Liver (tissue), 9 donors: ENCODE results near the gene LRIG1. TPM values are rescaled to one million over a fixed set of nuclear protein-coding genes. Genes with fewer than 3 reads are reported as not detected.

ENCODE experiments used
- DNase-seq: peaks from one replicate; pipeline ENCODE4 v3.0.0-alpha.2; 2017; ENCODE audit warnings: low spot score
- H3K27ac ChIP-seq, 2 donors: one replicate each; pipeline ENCODE4 v1.7.0; 2013; ENCODE audit warnings: inconsistent platforms in 2 of 2, low read length in 2 of 2, control low read depth in 1 of 2, low read depth in 1 of 2, mild to moderate bottlenecking in 1 of 2
- H3K27me3 ChIP-seq, 4 donors: one replicate each; pipeline versions ENCODE4 v1.6.1 to v1.7.0; 2013; ENCODE audit warnings: low read length in 3 of 4, inconsistent platforms in 1 of 4, mild to moderate bottlenecking in 1 of 4, moderate library complexity in 1 of 4; ENCODE audit not compliant: control insufficient read depth in 4 of 4, insufficient read depth in 4 of 4
- H3K36me3 ChIP-seq, 4 donors: one replicate each; pipeline versions ENCODE4 v1.6.1 to v1.7.0; 2013; ENCODE audit warnings: low read length in 3 of 4, mild to moderate bottlenecking in 3 of 4, low read depth in 1 of 4, moderate library complexity in 1 of 4; ENCODE audit not compliant: control insufficient read depth in 4 of 4, insufficient read depth in 3 of 4
- H3K4me1 ChIP-seq, 4 donors: one replicate each; pipeline versions ENCODE4 v1.6.1 to v1.7.0; 2013; ENCODE audit warnings: low read length in 3 of 4, mild to moderate bottlenecking in 3 of 4, moderate library complexity in 1 of 4; ENCODE audit not compliant: control insufficient read depth in 4 of 4, insufficient read depth in 4 of 4
- H3K4me3 ChIP-seq, 3 donors: one replicate each; pipeline versions ENCODE4 v1.6.1 to v1.7.0; 2013; ENCODE audit warnings: low read length in 3 of 3, control low read depth in 1 of 3, low read depth in 1 of 3, mild to moderate bottlenecking in 1 of 3
- H3K9ac ChIP-seq, 2 donors: one replicate each; pipeline ENCODE4 v1.7.0; 2013; ENCODE audit warnings: low read length in 2 of 2, mild to moderate bottlenecking in 2 of 2, moderate library complexity in 2 of 2, control low read depth in 1 of 2, low read depth in 1 of 2
- H3K9me3 ChIP-seq, 4 donors: one replicate each; pipeline versions ENCODE4 v1.6.1 to v1.7.0; 2013; ENCODE audit warnings: low read length in 3 of 4; ENCODE audit not compliant: control insufficient read depth in 4 of 4
- EGR1 ChIP-seq, 2 donors: IDR thresholded peaks; 2 replicates each; pipeline ENCODE4 v1.6.1; 2016 to 2018; ENCODE audit warnings: antibody characterized with exemption in 2 of 2, low read depth in 2 of 2
- FOXA1 ChIP-seq: IDR thresholded peaks from 2 replicates; pipeline ENCODE4 v1.6.1; 2016; ENCODE audit warnings: antibody characterized with exemption
- GABPA ChIP-seq, 2 donors: IDR thresholded peaks in 1 of 2; conservative IDR thresholded peaks in 1 of 2; 2 replicates each; pipeline ENCODE4 v1.6.1; 2016; ENCODE audit warnings: antibody characterized with exemption in 2 of 2, mild to moderate bottlenecking in 1 of 2, moderate library complexity in 1 of 2
- HNF4A ChIP-seq, 2 donors: conservative IDR thresholded peaks; 2 replicates each; pipeline ENCODE4 v1.6.1; 2016; ENCODE audit warnings: antibody characterized with exemption in 2 of 2, mild to moderate bottlenecking in 2 of 2
- HNF4G ChIP-seq: IDR thresholded peaks from 2 replicates; pipeline ENCODE4 v1.6.1; 2016; ENCODE audit warnings: antibody characterized with exemption
- JUND ChIP-seq, 2 donors: IDR thresholded peaks; 2 replicates each; pipeline ENCODE4 v1.6.1; 2016; ENCODE audit warnings: antibody characterized with exemption in 2 of 2
- NR2F2 ChIP-seq: IDR thresholded peaks from 2 replicates; pipeline ENCODE4 v1.6.1; 2016; ENCODE audit warnings: antibody characterized with exemption
- RAD21 ChIP-seq, 2 donors: IDR thresholded peaks; 2 replicates each; pipeline ENCODE4 v1.6.1; 2016; ENCODE audit warnings: antibody characterized with exemption in 2 of 2, mild to moderate bottlenecking in 2 of 2
- RXRA ChIP-seq, 2 donors: IDR thresholded peaks; 2 replicates each; pipeline ENCODE4 v1.6.1; 2017 to 2018; ENCODE audit warnings: antibody characterized with exemption in 2 of 2, mild to moderate bottlenecking in 1 of 2
- TAF1 ChIP-seq: conservative IDR thresholded peaks from 2 replicates; pipeline ENCODE4 v1.6.1; 2016; ENCODE audit warnings: antibody characterized with exemption, mild to moderate bottlenecking
- YY1 ChIP-seq: IDR thresholded peaks from 2 replicates; pipeline ENCODE4 v1.6.1; 2016; ENCODE audit warnings: antibody characterized with exemption, mild to moderate bottlenecking
- WGBS: extraction: QIAGEN DNeasy Blood & Tissue Kit; methylation state at CpG from one replicate; pipeline ENCODE4 v1.1.7; 2013; 5-methylcytosine and 5-hydroxymethylcytosine counted together
- polyA plus RNA-seq, 2 donors: library from polyadenylated mRNA; stranded (reverse) in 1 of 2; unstranded in 1 of 2; fragments of 200-250 nt in 1 of 2; fragments of >200 nt in 1 of 2; fragmentation: Nextera tagmentation in 1 of 2; extraction: Ambion mirVana in 1 of 2; gene quantifications; one replicate each; pipeline versions ENCODE4 v1.2.1 to v1.2.3, GENCODE V29; 2013 to 2015
- total RNA-seq, 2 donors: library from RNA; depleted of rRNA; stranded (reverse); fragments of >200 nt; gene quantifications; one replicate each; pipeline ENCODE4 v1.2.3, GENCODE V29; 2014
- TF ChIP-seq, protein P1 (sequence below): IDR thresholded peaks from 2 replicates; pipeline ENCODE4 v1.6.1; 2016; ENCODE audit warnings: antibody characterized with exemption
- TF ChIP-seq, protein P2 (sequence below): IDR thresholded peaks from 2 replicates; pipeline ENCODE4 v1.6.1; 2016; ENCODE audit warnings: antibody characterized with exemption
- TF ChIP-seq, protein P3 (sequence below): fragments of 150-350 bp; IDR thresholded peaks from 2 replicates; pipeline ENCODE4 v1.5.1; 2017; ENCODE audit warnings: improper control_type of control experiment, low read depth, low read length; ENCODE audit not compliant: missing input control
- TF ChIP-seq, protein P4 (sequence below): IDR thresholded peaks from 2 replicates; pipeline ENCODE4 v1.6.1; 2016; ENCODE audit warnings: antibody characterized with exemption
- donor health status: healthy.
- donor health status: healthy.
- donor health status: healthy.
- donor health status: healthy.
- donor health status: healthy.

Gene LRIG1
- total and polyA plus RNA-seq, 4 donors: 9.4 to 48.9 (median 12.9) TPM

DNA sequence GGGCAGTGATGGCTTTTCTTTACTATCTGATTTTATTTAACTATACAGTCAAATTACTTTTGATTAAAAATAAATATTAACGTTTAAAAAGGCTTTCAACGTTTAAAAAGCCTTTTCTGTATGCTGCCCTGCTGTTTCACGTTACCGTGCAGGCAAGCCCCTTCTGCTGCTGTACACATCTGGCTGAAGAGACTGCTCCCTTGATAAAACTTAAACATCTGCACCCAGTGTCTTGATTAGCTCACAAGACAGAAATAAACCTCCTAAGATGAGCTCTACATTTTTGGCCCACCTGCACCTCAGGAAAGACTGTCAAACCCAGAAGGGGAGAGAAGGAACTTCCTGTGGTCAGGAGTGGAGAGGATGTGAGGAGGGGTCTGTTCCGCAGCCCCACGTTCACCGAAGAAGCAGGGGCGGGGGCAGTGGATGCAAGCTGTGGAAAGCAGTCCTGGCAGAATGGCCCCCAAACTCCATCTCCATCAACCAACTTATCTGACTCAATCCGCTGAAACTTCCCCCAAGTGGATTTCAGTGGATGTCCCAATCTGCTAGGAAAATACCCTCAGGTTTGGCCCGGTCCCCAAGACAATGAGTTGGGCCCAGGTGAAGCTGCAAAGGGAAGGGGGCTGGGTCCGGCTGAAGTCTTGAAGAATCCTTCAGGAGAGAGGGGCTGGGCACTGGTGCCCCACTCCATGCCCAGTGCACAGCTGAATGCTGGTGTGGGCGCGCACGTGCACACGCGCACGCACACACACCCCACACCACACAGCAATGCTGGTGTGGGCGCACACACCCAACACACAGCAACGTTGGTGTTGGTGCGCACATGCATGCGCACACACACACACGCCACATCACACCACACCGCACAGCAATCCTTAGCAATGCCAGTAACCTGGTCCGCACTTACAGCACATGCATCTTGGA is 88.6 kb downstream of the LRIG1 start:
- no peak overlapping the region for H3K27ac ChIP-seq
- H3K9me3 ChIP-seq: no peaks in the 10 kb centered on the region

DNA sequence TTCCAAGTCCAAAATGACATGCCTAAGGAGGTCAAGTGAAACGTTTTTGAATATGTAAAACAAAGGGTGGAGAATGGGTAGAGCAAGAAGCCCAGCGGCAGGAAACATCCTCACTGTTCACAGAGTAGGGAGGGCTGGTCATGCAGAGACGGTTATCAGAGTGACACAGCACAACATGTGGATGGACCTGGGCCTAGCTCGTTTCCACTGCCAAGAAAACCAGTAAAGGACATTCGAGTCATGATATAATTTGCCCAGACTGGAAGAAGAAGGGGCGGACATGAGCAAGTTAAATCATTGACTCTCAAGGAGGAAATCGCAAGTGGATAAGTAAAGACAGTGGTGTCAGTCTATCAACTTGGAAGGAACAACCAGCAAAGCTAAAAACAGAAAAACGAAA is 89.3 kb downstream of the LRIG1 start:
- WGBS: 75% methylated on average over 8 of the region's 8 CpGs
- Histone ChIP-seq H3K4me1 (peaks cover 0 to 19% (median 10%) of the 10 kb centered on the region in 4 donors), H3K27me3 (no peaks in the 10 kb centered on the region), H3K9me3 (no peaks in the 10 kb centered on the region), H3K27ac (no peak overlapping the region), H3K4me3 (no peak overlapping the region), H3K36me3 (peaks cover 12 to 48% (median 28%) of the 10 kb centered on the region in 4 donors), H3K9ac (no peak overlapping the region)
- DNase-seq: no peak
- TF ChIP-seq, protein P1, sequence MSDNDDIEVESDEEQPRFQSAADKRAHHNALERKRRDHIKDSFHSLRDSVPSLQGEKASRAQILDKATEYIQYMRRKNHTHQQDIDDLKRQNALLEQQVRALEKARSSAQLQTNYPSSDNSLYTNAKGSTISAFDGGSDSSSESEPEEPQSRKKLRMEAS: no peak
- no peak for TF ChIP-seq NR2F2
- TF ChIP-seq YY1: no peak
- TF ChIP-seq, protein P2, sequence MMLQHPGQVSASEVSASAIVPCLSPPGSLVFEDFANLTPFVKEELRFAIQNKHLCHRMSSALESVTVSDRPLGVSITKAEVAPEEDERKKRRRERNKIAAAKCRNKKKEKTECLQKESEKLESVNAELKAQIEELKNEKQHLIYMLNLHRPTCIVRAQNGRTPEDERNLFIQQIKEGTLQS: no peak
- no peak for TF ChIP-seq HNF4G
- no peak for TF ChIP-seq EGR1 (IDR thresholded peaks at IDR 0.05; ENCODE audit: low read depth in 2 of 2)
- TF ChIP-seq, protein P3, sequence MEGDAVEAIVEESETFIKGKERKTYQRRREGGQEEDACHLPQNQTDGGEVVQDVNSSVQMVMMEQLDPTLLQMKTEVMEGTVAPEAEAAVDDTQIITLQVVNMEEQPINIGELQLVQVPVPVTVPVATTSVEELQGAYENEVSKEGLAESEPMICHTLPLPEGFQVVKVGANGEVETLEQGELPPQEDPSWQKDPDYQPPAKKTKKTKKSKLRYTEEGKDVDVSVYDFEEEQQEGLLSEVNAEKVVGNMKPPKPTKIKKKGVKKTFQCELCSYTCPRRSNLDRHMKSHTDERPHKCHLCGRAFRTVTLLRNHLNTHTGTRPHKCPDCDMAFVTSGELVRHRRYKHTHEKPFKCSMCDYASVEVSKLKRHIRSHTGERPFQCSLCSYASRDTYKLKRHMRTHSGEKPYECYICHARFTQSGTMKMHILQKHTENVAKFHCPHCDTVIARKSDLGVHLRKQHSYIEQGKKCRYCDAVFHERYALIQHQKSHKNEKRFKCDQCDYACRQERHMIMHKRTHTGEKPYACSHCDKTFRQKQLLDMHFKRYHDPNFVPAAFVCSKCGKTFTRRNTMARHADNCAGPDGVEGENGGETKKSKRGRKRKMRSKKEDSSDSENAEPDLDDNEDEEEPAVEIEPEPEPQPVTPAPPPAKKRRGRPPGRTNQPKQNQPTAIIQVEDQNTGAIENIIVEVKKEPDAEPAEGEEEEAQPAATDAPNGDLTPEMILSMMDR: no peak
- TF ChIP-seq, protein P4, sequence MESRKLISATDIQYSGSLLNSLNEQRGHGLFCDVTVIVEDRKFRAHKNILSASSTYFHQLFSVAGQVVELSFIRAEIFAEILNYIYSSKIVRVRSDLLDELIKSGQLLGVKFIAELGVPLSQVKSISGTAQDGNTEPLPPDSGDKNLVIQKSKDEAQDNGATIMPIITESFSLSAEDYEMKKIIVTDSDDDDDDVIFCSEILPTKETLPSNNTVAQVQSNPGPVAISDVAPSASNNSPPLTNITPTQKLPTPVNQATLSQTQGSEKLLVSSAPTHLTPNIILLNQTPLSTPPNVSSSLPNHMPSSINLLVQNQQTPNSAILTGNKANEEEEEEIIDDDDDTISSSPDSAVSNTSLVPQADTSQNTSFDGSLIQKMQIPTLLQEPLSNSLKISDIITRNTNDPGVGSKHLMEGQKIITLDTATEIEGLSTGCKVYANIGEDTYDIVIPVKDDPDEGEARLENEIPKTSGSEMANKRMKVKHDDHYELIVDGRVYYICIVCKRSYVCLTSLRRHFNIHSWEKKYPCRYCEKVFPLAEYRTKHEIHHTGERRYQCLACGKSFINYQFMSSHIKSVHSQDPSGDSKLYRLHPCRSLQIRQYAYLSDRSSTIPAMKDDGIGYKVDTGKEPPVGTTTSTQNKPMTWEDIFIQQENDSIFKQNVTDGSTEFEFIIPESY: no peak
- TF ChIP-seq FOXA1: no peak
- no peak for TF ChIP-seq JUND (IDR thresholded peaks at IDR 0.05)
- no peak for TF ChIP-seq RXRA (IDR thresholded peaks at IDR 0.05)
- no peak for TF ChIP-seq TAF1
- TF ChIP-seq RAD21 (IDR thresholded peaks at IDR 0.05): no peak
- TF ChIP-seq HNF4A (conservative IDR thresholded peaks at IDR 0.05): no peak

More for the DNA sequence above, 88.6 kb downstream of the LRIG1 start:
- TF ChIP-seq HNF4G: no peak
- no peak for TF ChIP-seq TAF1
- no peak for TF ChIP-seq HNF4A (conservative IDR thresholded peaks at IDR 0.05)
- no peak for TF ChIP-seq YY1
- TF ChIP-seq, protein P3: no peak
- TF ChIP-seq GABPA (IDR thresholded peaks at IDR 0.05 in 1 of 2, conservative IDR thresholded peaks at IDR 0.05 in 1 of 2): no peak
- no peak for TF ChIP-seq RAD21 (IDR thresholded peaks at IDR 0.05)
- TF ChIP-seq, protein P1: no peak
- TF ChIP-seq RXRA (IDR thresholded peaks at IDR 0.05): no peak
- TF ChIP-seq, protein P2: no peak
- no peaks in the 10 kb centered on the region for H3K27me3 ChIP-seq
- H3K4me1 ChIP-seq: peaks cover 0 to 11% (median 2%) of the 10 kb centered on the region in 4 donors
- H3K9ac ChIP-seq: no peak overlapping the region
- H3K36me3 ChIP-seq: peaks cover 16 to 43% (median 26%) of the 10 kb centered on the region in 4 donors
- H3K4me3 ChIP-seq: no peak overlapping the region
- no peak for DNase-seq
- WGBS: 90% methylated on average over 24 of the region's 24 CpGs
